ENCODE data around the gene CENPX. TPM values are rescaled to one million over a fixed set of nuclear protein-coding genes. Genes with fewer than 3 reads are reported as not detected.

CENPX gene
- total RNA-seq, 1 experiment from 2014 or later: 187 TPM

GRCh38 chr17:81978524-81979298, 44.0 kb downstream of the CENPX start:
- TSS peak; percentile 79 for BruUV-seq (replicated peaks)
- TF ChIP-seq SIN3A (IDR thresholded peaks at IDR 0.05; ENCODE audit: borderline replicate concordance, insufficient read depth, low read depth, low read length) (no peak), POLR2AphosphoS5 (IDR thresholded peaks at IDR 0.05; ENCODE audit: low read depth, low read length) (no peak), REST (IDR thresholded peaks at IDR 0.05; ENCODE audit: insufficient read depth in 1 of 2, low read depth in 2 of 2, low read length in 1 of 2) (no peak), TCF7L2 (IDR thresholded peaks at IDR 0.05; ENCODE audit: low read depth, low read length) (no peak)
- TF ChIP-seq, protein P1, sequence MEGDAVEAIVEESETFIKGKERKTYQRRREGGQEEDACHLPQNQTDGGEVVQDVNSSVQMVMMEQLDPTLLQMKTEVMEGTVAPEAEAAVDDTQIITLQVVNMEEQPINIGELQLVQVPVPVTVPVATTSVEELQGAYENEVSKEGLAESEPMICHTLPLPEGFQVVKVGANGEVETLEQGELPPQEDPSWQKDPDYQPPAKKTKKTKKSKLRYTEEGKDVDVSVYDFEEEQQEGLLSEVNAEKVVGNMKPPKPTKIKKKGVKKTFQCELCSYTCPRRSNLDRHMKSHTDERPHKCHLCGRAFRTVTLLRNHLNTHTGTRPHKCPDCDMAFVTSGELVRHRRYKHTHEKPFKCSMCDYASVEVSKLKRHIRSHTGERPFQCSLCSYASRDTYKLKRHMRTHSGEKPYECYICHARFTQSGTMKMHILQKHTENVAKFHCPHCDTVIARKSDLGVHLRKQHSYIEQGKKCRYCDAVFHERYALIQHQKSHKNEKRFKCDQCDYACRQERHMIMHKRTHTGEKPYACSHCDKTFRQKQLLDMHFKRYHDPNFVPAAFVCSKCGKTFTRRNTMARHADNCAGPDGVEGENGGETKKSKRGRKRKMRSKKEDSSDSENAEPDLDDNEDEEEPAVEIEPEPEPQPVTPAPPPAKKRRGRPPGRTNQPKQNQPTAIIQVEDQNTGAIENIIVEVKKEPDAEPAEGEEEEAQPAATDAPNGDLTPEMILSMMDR (IDR thresholded peaks at IDR 0.05): no peak
- Histone ChIP-seq H3K9me3 (ENCODE audit: control insufficient read depth, insufficient read depth, low read depth, low read length) (no peaks in the 10 kb centered on the region), H3K4me1 (ENCODE audit: control insufficient read depth, insufficient read depth, low read length) (peaks cover 10% of the 10 kb centered on the region), H3K27me3 (ENCODE audit: control insufficient read depth, insufficient read depth, low read length) (no peaks in the 10 kb centered on the region), H3K36me3 (ENCODE audit: control insufficient read depth, insufficient read depth, low read length) (no peaks in the 10 kb centered on the region), H3K4me3 (ENCODE audit: low read depth in 2 of 2, low read length in 2 of 2) (peak overlapping the region; percentile 76 to 87), H3K27ac (ENCODE audit: low read length) (no peak overlapping the region)
- in situ Hi-C loops (cut with HindIII; ENCODE audit: low pct_unique_long_range_greater_than_20kb, low sequenced_read_pairs) (no loop called here), intact Hi-C loops (cut with micrococcal nuclease; ENCODE audit: unreplicated experiment) (no loop called here)
- CTCF ChIA-PET: no interaction called here
- ATAC-seq (no peak), DNase-seq (ENCODE audit: low read depth, low spot score) (no peak)
- POLR2A ChIA-PET: interaction anchor here (0.5 to 1.0 kb wide), 4 partner anchors 11 to 48 kb away, joined by 3 to 4 read pairs (median 4); no protein-coding TSS in a partner anchor

DNA sequence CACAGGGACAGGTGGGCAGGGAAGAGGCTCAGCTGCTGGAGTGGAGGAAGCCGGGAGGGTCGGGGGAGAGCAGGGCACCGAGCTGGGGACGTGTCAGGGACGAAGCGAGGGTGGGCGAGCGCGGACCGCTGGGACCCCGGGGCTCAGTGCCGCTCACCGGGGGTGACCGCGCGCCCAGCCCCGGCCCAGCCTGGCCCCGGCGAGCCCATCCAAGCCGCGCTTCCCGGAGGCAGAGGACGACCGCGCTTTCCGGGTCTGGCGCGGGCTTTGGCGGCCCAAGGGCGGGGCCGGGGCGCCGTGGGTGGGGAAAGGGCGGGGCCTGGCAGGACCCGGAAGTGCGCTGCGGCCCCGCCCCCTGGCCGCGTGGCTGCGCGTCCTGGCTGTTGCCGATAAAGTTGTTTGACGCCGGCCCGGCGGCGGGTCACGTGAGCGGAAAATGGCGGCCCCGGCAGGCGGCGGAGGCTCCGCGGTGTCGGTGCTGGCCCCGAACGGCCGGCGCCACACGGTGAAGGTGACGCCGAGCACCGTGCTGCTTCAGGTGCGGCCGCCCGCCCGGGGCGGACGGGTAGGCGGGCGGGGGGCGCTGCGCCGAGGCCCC, 45.4 kb downstream of the CENPX start, which contains the start of gene ASPSCR1:
TSS of gene ASPSCR1 (plus strand) at position 419 of the 598 bp plus-strand sequence. CDS start at position 437, 18 bp downstream.
- Histone ChIP-seq H3K27me3 (ENCODE audit: control insufficient read depth, insufficient read depth, low read length) (no peaks in the 10 kb centered on the region), H3K36me3 (ENCODE audit: control insufficient read depth, insufficient read depth, low read length) (no peaks in the 10 kb centered on the region), H3K4me1 (ENCODE audit: control insufficient read depth, insufficient read depth, low read length) (peaks cover 10% of the 10 kb centered on the region), H3K9me3 (ENCODE audit: control insufficient read depth, insufficient read depth, low read depth, low read length) (peaks cover 5% of the 10 kb centered on the region; the same call in 1 of the 2 replicates), H3K27ac (ENCODE audit: low read length) (peak within 1 kb of the TSS; percentile 93), H3K4me3 (ENCODE audit: low read depth in 2 of 2, low read length in 2 of 2) (peak within 1 kb of the TSS; percentile 76 to 87)
- in situ Hi-C loops (cut with HindIII; ENCODE audit: low pct_unique_long_range_greater_than_20kb, low sequenced_read_pairs) (no loop called here), intact Hi-C loops (cut with micrococcal nuclease; ENCODE audit: unreplicated experiment) (no loop called here)
- TF ChIP-seq SIN3A (IDR thresholded peaks at IDR 0.05; ENCODE audit: borderline replicate concordance, insufficient read depth, low read depth, low read length) (peak; percentile 91; the same call in 1 of the 2 replicates), POLR2AphosphoS5 (IDR thresholded peaks at IDR 0.05; ENCODE audit: low read depth, low read length) (peak; percentile 92; the same call in 1 of the 2 replicates), REST (IDR thresholded peaks at IDR 0.05; ENCODE audit: insufficient read depth in 1 of 2, low read depth in 2 of 2, low read length in 1 of 2) (0 out of 4 replicates have a peak, but pooled peaks of 1 of the 2 experiments have one; percentile 29), TCF7L2 (IDR thresholded peaks at IDR 0.05; ENCODE audit: low read depth, low read length) (peak; percentile 46; the same call in 1 of the 2 replicates)
- TF ChIP-seq, protein P1 (IDR thresholded peaks at IDR 0.05): no peak
- peak; percentile 18 for DNase-seq (ENCODE audit: low read depth, low spot score)
- no TSS peak for BruUV-seq (replicated peaks)
- CTCF ChIA-PET: no interaction called here
- peak; percentile 96 for ATAC-seq
- POLR2A ChIA-PET: interaction anchor here (0.6 kb wide), 1 partner anchor 296 kb away, joined by 3 read pairs; the partner anchor contains the start of gene CSNK1D
